ENCODE measurements around the gene LHX2.
A peak's percentile ranks its signal among the peaks of the same experiment; 100 is the strongest.
"Not testable (repeated sequence)": the region's sequence is repeated elsewhere in the genome, so short reads cannot be mapped to it uniquely, and the experiment has no call there.

LHX2 gene, protein sequence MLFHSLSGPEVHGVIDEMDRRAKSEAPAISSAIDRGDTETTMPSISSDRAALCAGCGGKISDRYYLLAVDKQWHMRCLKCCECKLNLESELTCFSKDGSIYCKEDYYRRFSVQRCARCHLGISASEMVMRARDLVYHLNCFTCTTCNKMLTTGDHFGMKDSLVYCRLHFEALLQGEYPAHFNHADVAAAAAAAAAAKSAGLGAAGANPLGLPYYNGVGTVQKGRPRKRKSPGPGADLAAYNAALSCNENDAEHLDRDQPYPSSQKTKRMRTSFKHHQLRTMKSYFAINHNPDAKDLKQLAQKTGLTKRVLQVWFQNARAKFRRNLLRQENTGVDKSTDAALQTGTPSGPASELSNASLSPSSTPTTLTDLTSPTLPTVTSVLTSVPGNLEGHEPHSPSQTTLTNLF

DNA sequence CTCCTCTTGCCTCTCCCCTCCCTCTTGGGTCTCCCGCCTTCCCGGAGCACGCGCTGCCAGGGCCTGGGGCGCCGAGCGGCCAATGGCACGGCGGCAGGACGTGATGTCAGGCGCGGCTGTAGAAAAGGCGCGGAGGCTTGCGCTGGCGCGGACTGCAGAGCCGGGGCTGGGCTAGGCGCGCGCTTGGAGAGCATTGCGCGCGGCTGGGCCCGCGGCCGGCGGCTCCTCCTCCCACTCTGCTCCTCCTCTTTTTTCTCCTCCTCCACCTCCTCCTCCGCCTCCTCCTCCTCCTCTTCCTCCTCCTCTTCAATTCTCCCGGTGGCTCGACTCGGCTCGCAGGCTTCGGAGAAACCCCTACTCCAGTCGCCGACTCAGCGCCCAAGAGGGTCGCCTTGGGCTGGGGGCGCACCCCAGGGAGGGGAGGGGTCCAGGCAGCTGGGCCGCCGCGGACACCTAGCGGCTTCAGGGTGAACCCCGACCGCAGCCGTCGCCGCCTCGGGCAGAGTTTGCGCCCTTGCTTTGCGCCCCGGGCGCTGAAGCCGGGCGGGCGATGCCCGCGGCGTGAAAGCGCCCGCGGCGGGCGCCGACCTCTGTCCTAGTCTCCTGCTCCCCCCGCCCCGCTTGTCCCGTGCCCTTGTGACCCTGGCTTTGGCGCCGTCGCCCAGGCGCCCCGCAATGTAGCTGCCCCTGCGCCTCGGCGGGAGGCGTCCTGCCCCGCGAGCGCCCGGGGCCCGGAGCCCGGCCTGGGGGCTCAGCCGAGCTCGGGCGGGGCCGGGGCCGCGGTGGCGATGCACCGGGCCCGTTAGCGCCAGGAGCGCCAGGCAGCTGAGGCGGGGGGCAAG, at the start of gene LHX2:
Gene LHX2, plus strand, starts transcription at position 309 of the 842 bp plus-strand sequence. CDS start 581 bp downstream, outside the sequence.
- DNase-seq, result peak; percentile 42

DNA sequence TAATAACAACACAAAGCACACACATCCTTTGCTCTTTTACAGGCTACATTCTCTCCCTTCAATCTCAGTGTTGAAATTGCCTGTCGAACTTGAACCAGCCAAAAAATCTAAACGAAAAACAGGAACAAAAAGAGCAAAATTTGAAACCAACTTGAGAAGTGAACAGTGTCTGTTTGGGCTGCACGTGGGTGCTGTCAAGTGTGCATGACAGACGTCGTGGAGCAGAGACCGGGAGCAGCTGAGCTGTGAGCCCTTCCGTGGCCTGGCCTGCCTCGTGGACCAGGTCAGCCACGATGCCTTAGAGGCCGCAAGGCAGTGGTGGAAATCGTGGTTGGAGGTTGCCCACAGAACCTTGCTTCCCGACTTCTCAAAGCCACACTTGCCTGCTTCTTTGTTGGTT, 46.8 kb upstream of the LHX2 start:
- peak; percentile 46 for DNase-seq

DNA sequence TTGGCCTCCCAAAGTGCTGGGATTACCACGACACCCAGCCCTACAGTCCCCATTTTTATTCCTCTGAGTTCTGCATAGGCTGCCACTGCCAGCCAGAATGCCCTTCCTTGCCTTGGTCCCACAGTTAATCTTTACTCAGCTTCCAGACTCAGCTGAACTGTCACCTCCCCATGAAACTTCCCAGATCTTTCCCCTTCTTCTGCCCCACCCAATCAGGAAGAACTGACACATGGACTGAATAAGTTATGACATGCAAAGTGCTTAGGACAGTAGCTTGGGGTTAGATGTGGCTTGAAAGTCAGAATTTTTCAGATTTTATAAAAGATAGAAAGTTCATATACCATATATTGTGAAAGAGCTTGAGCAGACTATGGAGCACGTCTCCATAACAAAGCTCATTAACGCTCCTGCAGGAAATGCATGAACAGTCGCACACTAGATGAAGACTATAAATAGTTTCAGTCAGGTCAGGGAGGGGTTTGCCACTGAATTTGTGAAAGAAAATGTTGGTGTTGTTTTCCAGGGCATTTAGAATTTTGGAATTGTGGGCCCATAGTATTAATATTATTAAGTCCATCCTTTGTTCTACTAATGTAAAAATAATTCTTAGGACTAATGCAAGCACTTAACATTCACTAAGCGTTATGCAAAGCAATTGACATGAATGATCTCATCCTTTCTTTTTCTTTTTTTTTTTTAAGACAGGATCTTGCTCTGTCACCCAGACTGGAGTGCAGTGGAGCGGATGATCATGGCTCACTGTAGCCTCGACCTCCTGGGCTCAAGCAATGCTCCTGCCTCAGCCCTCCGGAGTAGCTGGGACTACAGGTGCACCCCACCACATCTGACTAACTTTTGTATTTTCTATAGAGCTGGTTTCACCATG, 45.5 kb upstream of the LHX2 start:
- DNase-seq, result no peak

DNA sequence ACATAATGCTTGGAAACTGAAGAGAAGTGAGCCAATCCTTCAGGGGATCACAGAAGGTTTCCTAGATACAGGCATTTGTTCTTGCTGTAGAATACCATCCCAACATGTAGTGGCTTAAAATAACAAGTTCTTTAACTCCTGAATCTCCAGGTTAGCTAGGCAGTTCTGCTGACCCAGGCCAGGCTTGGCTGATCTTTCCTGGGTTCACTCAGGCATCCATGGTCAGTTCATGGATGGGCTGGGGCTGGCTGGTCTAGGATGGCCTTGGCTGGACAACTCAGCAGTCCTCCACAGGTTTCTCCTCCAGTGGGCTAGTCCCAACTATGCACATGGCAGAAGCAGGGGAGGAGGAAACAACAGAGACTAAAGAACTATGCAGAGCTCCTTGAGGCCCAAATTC, 44.2 kb upstream of the LHX2 start:
- no peak for DNase-seq

DNA sequence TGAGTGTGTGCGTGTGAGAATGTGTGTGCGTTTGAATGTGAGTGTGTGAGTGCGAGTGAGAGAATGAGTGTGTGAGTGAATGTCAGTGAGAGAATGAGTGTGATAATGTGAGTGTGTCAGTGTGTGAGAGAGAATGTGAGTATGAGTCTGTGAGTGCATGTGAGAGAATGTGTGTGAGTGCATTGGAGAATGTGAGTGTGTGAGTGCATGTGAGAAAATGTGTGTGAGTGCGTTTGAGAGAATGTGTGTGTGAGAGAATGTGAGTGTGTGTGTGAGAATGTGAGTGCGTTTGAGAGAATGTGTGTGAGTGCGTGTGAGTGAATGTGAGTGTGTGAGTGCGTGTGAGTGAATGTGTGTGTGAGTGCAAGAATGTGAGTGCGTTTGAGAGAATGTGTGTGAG, 39.0 kb upstream of the LHX2 start:
- DNase-seq, result no peak

DNA sequence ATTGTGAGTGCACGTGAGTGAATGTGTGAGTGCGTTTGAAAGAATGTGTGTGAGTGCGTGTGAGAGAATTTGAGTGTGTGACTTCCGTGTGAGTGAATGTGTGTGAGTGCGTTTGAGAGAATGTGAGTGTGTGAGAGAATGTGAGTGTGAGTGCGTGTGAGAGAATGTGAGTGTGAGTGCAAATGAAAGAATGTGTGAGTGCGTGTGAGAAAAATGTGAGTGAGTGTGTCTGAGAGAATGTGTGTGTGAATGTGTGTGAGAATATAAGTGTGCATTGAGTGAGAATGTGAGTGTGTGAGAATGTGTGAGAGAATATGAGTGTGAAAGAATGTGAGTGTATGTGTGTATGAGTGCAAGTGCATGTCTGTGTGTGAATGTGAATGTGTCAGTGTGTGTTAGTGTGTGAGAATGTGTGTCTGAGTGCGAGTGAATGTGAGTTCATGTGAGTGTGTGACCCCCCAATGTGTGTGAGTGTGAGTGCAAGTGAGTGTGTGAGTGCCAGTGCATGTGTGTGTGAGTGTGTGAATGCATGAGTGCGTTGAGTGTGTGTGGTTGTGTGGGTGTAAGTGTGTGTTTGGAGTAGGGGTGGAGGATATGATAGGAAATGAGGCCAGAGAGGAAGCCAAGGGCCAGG, 37.9 kb upstream of the LHX2 start:
- no peak for DNase-seq

DNA sequence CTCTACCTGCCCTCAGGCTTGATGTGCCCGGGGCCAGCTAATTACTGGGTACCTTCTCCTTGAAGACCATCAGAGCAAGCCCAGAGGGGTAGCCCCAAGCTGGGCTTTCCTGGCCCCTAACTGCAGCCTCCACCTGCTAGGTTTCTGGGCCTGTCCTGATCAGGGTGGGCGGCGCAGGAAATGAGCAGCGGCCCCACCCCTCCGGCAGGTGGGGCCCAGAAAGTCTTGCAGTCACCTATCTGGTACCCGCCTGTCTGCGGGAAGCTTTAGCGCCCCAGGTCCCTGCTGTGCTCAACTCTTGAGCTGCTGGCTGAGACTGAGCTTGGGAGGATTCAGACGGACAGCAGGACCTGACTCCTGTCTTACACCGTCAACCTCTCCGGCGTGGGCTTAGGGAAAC, 37.1 kb upstream of the LHX2 start:
- no peak for DNase-seq

DNA sequence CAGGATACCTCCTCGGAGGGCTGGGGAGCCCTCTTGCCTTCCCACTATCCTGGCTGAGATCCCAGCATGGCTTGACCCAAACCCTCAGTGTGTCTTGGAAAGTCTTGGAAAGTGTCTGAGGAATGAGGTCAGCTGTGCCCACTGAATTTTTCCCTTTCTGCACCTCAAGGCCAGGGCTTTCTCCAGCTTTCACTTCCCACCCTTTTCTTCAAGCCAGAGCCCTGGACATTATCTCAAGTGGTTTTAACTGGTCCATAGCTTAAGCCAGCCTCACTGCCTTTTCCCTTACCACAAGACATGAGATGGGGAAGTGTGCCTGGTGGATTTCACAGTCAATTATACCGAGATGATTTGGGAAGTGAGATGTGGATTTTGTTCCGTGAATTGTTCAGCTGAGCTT, 35.7 kb upstream of the LHX2 start:
- peak; percentile 24 for DNase-seq

DNA sequence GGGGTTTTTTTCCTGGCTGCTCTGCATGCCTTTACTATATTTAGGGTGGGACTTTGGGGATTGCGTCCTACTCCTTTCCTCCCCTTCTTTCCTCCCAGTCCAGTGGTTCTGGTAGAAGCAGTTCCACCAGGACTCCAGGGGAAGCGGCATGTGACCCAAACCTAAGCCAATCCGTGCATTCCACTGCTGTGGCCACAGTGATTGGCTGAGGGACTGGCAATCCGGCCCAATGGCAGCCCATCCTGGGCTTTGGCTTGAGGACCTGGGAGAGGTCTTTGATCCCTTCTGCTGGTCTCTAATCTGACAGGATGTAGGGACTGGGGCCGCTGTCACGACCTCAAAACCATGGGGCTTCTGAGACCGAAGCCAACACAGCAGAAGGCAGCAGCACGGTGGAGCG, 35.0 kb upstream of the LHX2 start:
- DNase-seq, result not testable (repeated sequence)

DNA sequence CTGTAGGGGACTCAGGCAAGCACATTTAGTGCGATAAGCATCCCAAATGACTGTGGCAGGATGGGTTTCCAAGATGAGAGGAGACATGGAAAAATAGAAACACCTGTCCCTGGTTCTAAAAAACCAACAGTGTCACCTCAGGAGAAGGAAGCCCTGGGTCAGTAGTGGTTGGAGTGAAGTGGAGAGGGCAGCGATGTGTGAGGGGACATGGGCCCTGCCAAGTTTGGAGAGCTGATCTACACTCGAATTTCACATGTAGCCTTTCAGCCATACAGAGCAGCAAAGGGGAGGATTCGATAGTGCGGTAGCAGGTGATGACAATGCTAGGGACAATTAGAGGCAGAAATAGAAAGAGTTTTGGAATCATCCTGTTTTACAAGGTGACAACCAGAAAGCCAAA, 32.6 kb upstream of the LHX2 start:
- no peak for DNase-seq

DNA sequence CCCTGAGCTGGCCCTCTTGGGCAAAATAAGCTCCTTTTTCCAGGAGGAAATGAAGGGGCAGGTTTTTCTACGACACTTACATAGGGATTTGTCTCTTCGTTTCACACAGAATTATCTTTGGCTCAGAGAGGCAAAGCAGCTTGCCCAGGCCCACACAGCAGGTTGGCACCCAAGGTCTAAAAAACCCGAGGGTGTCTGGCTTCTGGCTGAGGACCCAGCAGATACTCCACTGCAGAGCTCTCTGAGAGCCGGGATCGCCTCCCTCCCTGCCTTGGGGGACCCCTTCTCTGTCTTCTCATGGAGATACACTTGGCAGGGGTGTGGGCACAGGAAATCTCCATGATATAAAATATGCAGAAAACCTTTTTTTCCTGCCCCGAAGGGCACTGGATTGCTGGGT, 29.0 kb upstream of the LHX2 start:
- DNase-seq, result no peak

DNA sequence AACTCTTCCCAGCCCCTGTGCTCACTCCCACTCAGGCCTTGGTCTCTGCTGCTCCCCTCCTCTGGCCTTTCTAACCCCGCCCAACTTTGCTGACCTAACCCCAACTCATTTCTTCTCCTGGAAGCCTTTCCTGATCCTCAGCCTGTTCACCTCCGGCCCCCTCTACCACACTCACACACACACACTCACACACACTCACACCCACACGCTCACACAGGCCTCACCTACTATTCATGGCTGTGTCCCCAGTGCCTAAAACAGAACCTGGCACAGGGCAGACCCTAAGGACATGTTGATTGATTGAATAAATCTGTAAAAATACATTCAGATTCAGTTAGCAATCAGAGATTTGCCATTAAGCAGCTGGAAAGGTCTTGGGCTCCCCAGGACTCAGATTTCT, 28.5 kb upstream of the LHX2 start:
- no peak for DNase-seq

DNA sequence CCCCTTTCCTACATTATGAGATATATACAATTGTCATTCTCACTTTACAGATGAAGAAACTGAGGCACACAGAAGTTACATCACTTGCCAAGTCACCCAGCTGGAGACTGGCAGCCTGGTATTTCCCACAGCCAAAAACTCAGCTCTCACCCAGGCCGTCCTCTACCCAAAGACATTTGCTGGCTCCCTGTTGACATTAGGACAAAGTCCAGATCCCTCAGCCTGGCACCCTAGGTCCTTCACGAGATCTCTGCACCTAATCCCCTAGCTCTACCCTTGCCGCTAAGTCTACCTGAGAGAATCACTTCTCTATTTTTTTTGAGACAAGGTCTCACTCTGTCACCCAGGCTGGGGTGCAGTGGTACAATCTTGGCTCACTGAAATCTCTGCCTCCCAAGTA, 26.8 kb upstream of the LHX2 start:
- DNase-seq, result no peak

DNA sequence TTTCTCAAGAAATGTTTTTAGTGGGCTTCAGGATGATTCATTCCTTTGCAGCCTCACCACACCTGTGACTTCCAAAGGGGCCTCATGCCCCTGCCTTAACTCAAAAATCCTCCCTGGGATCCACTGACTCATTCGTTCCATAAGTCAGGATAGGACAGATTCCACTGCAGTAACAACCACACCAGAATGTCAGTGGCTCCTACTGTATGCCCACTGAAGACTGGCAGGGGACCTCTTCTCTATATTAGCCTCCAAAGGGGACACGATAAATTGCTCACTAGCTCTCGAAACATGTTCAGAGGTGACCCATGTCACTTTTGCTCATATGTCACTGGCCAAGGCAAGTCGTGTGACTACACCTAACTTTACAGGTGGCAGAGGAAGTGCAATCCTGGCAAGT, 25.7 kb upstream of the LHX2 start:
- DNase-seq, result no peak

DNA sequence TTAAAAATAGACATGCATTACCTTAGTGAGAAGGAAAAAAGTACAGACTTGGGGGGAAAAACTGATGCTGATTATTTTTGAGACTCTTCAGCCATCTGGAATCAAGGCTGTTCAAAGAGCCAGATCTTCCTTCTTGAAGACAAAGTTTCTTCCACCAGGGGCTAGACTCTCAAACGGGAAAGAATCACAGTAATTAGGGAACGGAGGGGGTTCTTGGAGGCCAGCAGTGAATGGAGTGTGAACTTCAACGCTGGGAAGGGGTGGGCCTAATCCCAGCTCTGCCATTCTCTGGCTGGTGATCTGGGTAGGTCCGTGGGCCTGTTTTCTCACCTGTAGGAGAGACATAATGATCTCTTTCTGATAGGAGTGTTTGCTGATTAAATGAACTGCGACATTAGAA, 21.1 kb upstream of the LHX2 start:
- no peak for DNase-seq

DNA sequence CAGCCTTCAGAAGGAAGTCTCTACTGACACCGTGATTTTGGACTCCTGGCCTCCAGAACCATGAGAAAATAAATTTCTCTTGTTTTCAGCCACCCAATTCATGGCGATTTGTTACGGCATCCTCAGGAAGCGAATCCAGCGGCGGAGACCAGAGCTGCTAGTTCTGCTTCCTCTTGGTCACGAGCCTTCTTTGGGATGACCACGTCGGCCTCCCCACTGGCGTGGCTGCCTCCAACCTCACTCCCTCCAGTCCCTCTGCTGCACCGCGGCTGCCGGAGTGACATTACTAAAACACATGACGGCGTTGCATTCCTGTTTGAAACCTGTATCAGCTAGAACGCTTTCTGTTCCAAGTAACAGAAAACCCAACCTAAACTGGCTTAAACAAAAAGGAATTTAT, 18.9 kb upstream of the LHX2 start:
- not testable (repeated sequence) for DNase-seq

DNA sequence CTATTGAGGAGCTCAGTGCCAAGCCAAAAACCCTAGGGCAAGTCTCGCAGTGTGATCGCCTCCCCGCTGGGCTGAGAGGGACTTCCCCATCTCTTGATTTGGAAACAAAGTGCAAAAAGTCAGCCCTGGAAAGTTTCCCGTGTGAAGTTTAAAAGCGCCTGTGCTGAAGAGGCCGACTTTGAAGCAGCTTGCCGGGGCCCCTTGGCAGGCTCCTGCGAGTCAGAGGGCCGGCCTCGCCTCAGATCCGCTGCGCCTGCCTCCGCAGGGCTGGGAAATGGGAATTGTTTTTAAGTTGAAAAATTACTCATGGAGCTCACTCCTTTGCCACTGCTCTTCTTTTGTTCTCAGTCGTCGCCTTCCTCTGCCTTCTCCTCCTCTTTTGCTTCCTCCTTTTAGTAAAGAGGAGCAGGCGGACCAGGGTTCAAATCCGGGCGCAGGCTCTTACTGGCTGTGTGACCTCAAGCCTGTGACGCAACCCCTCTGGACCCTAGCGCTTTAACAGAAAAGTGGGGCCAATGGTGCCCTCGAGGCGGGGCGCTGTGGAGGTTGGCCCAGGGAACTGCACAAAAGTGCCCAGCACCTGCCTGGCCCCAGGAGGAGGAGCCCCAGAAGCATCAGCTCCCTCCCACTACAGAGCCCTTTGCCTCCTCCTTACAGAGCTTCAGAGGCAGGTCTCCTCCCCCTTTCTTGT, 14.7 kb upstream of the LHX2 start:
- peak; percentile 66 for DNase-seq

DNA sequence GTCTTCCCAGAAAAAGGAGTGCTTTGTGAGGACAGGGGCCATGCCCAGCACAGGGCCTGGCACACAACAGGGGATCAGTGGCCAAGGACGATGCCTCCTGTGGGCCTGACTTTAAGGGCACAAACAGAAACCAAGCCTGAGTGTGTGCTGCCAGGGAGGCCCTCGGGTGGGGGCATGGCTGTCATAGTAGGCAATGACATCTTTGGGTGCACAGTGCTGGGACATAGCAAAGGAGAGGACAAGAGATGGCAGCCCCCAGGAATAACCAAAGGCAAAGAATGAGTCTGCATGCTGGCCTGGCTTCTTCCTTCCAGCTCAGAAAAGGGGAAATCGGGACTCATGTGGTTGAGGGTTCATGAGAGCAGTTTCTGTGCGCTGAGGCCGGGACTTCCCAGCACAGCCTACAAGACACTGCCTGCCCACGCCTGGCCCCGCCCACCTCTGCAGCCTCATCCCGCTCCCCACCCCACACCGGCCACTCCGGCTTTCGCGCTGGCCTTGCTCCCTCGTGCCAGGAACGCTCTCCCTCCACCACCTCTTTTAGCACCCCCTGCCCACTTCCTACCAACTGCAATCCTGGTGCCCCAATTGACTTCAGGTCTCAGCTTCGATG, 13.8 kb upstream of the LHX2 start:
- peak; percentile 85 for DNase-seq

DNA sequence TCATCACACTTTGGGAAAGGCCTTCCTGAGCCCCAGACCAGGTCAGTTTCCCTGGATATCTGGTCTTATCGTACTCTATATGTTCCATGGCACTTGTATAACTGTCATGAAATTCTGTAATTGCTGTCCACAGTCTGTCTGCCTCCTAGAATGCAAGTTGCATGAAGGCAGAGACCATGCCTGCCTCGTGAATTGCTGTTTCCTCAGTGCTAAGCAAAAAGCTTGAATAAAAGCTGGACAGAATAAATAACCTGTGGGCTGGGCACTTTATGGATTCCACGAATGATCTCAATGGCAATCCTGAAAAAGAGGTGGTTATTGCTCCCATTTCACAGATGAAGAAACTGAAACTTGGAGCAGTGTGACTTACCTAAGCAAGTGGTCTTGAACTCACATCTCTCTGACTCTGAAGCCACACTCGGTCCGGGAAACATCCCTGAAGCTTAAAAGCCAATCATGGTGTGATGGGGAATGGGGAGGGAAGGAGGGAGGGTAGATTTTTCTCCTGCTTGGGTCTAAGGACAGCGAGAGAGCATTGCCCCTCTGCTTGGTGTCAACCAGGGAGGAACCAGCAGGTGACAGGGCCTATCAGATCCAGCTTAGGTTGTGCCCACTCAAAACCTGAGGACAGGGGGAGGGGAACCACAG, 13.2 kb upstream of the LHX2 start:
- DNase-seq, result no peak

DNA sequence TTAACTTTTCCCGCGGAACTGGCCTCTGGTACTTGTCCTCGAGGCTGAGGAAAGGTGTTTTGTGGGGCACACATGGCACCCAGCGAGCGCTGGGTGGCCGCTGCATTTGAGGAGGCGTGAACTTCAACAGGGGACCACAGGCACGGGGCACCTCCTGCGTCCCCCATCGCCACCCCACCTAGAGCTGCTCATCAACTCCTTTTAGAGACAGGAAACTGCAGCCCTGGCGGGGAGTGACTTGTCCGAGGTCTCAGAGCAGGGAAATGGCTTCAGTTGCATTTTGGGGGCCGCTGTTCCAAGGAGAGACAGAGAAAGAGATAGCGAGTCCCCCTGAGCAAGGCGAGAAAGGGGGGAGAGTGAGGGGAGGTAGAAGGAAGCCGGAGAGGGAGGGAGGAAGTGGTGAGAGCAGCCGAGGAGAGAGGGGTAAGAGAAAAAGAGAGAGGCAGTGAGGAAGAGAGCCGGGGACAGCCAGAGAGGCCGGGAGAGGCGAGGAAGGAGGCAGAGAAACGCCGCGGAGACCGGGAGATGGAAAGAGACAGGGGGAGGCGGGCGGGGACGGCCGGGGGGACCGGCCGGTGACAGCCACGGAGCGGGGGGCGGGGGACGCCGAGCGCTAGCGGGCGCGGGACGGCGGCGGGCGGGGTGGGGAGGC, 12.5 kb upstream of the LHX2 start:
- DNase-seq, result no peak

DNA sequence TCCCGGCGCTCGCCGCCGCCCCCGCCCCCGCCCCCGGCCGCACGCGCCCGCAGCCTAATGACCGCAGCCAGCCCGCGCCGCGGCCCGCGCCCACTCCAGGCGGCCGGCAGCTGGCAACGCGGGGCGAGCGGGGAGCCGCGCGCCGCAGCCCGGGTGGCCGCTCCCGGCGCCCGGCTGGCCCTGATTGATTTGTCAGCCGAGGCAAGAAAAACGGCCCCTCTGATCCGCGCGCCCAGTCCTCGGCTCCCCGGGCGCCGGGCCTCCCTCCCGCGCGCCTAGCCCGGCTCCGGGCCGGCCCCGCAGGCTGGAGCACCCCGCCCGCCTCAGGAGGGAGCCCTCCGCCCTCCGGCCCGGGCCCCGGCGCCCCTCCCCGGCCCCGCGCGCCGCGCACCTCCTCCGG, 11.9 kb upstream of the LHX2 start:
- no peak for DNase-seq

Data from MV-4-11 (cell line).